SIG-M5 (cell line): ENCODE results near the gene MKS1.

Experiments used
- DNase-seq: peaks from one replicate; lab custom pipeline; 2025; lab: John Stamatoyannopoulos, UW

Gene MKS1

DNA sequence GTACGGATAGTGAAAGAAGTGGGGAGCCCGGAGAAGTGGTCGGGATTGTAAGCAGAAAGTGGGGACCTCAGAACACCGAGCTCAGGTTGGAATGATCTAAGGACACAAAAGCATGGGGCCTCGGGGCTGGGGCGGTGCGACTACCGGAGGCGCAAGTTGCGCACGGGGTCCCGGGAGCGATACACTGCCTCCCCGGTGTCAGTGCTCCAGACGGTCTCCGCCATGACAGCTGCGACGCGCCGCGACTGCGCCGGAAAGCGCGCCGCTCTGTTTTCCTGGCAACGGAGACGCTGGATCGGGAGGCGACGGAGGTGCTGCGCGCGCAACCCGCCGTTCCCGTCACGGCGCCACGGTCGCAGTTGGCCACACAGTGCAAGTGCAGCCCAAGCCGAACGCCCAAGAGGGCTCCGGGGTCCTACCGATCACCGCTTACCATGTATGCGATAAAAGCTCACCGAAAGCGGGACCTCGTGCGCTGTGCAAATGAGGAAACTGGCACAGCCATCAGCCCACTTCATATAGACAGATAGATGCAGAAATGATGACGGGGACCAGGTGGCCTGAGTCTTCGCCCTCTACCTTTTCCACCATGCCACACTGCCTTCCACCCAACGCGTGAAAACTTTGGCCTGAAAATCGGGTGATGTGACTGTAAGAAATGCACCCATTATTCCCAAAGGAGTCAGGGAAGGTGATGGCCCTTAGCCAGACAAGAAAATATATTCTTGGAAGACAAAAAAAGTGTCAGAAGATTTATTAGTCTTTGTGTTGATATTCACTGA is at the start of gene MKS1:
Gene MKS1, minus strand, starts transcription at position 249 of the 782 bp plus-strand sequence. Its CDS starts 25 bp downstream, at position 224.
- DNase-seq = peak; percentile 71

- no peak for DNase-seq
These were observed 49.3 kb upstream of the MKS1 start for GRCh38 chr17:58268326-58268725.

GRCh38 chr17:58267347-58268324 is 48.6 kb upstream of the MKS1 start:
- no peak for DNase-seq

DNA sequence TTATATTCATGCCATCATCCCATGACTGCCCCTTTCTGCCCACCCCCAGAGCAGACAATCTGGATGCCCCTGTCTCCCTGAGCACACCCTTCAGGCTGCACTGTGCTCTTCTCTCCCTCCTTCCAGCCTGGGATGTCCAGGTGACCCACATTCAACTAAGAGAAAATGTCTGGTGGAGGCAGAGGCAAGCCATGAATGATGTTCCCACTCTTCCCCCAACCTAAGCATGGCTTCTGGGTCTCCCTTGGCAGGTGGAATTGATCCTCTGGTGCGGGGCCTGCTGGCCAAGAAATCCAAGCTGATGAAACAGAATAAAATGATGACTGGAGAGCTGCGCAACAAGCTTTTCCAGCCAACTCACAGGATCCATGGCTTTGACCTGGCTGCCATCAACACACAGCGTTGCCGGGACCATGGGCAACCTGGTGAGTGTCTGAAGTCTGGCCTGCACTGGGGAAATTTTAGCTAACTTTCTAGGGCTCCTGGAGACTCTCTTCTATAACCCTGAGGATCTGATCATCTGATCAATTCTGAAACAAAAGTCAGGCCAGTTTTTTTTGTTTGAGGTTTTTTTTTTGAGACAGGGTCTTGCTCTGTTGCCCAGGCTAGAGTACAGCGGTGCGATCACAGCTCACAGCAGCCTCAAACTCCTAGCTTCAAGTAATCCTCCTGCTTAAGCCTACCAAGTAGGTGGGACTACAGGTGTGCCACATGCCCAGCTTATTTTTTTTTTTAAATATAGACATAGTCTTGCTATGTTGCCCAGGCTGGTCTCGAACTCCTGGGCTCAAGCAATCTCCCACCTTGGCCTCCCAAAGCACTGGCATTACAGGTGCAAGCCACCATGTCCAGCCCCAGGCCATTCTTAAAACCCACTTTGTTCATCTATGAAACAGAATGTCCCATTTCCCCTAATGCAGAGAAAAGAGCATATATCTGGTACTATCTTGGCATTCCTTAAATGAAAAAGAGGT is 47.1 kb upstream of the MKS1 start:
- DNase-seq = no peak

DNA sequence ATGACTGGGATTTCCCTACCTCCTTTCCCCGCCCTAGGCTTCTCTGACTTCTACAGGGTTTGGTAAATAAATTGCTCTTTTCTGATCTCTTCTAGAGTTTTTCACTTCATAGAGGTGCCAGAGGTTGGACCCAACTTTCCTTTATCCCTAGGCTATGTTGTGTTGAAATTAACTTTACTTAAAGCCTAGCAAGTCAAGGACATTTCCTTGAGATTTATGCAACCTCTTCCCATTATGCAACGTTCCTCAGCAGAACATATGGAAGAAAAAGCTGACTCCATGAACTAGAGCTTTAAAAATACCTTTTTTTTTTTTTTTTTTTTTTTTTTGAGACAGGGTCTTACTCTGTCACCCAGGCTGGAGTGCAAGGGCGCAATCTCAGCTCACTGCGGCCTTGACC is 46.2 kb upstream of the MKS1 start:
- no peak for DNase-seq

GRCh38 chr17:58264407-58265103 is 45.5 kb upstream of the MKS1 start:
- no peak for DNase-seq

- no peak for DNase-seq
These were observed 44.7 kb upstream of the MKS1 start for GRCh38 chr17:58263773-58264172.

DNA sequence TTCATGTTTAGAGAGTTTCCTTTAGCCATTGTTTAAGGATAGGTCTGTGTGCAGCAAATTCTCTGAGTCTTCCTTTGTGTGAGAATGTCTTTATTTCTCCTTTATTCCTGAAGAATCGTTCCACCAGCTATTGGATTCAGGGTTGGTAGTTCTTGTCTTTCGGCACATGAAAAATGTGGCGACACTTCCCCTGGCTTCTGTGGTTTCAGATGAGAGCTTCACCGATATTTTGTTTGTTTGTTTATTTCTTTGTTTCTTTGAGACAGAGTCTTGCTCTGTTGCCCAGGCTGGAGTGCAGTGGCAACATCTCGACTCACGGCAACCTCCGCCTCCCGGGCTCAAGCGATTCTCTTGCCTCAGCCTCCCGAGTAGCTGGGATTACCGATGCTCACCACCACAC is 43.1 kb upstream of the MKS1 start:
- no peak for DNase-seq

DNA sequence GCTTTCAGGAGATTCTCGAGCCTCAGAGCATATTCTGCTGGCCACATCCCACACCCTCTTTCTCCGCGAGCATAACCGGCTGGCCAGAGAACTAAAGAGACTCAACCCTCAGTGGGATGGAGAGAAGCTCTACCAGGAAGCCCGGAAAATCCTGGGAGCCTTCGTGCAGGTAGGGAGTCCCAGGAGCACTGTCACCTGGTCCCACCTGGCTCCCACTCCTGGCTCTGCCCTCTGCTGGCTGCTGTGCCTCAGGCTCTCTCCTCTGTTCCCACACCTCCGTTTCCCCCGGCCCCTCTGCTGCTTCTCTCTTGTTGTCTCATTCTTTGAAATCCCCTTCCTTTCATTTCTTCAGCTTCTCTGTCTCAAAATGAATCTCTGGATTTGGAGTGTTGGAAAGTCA is 35.7 kb upstream of the MKS1 start:
- DNase-seq = no peak

DNA sequence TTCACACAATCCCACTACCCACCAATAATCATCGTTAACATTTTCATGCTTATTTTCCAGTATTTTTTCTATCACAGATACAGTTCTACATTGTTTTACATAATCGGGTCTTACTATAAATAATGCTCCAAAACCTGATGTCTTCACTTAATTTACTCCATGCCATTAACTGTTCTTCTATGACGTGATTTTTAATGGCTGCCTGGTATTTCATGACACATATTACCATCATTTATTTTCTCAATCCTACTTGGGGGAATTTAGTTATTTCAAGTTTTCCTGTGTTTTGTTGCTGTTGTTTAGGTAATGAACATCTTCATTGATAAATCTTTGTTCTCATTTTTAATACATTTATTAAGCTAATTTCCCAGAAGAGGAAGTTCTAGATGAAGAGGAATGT is 34.0 kb upstream of the MKS1 start:
- no peak for DNase-seq

GRCh38 chr17:58252141-58252540 is 33.1 kb upstream of the MKS1 start:
- DNase-seq = no peak

DNA sequence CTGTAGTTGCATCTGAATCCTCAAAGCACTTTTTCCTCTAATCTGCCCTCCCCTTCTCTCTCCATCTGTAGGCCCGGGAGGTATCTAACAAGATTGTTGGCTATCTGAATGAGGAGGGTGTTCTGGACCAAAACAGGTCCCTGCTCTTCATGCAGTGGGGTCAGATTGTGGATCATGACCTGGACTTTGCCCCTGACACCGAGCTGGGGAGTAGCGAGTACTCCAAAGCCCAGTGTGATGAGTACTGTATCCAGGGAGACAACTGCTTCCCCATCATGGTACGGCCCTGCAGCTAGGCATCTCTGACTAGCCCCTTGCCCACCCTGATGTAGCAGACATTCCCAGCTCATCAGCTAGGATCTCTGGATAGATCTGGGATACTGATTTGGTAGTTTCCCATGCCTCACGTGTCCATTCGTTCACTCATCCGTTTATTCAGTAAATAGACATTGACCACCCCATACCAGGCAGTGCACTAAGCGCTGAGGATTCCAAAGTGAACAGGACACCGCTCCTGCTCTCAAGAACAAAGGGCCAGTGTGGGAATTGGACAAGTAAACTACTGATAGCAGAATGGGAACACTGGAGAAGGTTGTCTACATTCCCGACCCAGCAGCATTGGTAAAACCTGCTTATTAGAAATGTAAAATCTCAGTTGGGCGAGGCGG is 31.4 kb upstream of the MKS1 start:
- DNase-seq = no peak

DNA sequence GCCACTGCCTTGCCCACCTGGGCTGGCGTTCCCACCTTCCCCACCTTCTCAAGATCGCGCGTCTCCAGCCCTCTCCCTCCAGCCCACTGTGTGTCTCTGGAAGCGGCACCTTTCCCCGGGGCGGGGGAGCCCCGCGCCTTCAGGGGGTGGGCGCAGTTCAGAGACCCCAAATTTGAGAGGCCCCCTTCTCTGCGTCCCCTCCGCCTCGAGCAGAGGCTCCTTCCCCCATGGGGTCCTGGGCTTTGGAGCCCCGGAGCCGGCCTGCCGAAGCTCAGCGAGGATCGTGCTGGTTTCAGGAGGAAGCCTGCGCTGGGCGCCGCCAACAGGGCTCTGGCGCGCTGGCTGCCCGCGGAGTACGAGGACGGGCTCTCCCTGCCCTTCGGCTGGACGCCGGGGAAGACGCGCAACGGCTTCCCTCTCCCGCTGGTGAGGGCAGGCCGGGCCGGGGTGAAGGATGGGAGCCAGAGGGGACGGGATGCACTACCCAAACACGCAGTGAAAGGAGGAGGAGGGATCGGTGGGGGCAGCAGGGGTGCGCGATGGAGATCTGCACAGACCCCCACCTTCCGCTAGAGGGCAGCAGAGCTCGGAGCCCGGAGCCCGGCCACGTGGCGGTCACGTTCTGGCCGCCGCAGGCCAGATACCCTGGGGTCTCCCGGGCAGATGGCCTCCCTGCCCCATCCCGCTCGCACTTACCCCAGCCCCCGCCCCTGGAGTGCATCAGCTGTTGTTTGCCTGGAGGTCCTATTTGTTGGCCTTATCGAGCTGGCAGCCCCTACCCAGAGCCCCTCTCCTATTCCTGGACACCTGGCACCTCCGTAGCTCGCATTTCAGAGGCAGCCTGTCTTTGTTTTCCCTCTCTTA is 30.4 kb upstream of the MKS1 start:
- DNase-seq = no peak

DNA sequence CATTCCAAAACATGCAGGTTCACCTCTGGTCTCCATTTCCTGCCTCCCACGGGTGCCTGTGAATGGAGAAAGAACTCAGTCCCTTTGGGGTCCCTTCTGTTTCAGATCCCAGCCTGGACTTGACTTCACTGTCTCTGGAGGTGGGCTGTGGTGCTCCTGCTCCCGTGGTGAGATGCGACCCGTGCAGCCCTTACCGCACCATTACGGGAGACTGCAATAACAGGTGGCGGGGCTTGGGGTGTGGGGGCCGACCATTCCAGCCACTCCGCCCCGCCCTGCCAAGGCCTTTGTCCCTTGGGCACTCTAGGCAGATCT is 29.9 kb upstream of the MKS1 start:
- DNase-seq = no peak

GRCh38 chr17:58247511-58248363 is 28.7 kb upstream of the MKS1 start:
- DNase-seq = no peak

DNA sequence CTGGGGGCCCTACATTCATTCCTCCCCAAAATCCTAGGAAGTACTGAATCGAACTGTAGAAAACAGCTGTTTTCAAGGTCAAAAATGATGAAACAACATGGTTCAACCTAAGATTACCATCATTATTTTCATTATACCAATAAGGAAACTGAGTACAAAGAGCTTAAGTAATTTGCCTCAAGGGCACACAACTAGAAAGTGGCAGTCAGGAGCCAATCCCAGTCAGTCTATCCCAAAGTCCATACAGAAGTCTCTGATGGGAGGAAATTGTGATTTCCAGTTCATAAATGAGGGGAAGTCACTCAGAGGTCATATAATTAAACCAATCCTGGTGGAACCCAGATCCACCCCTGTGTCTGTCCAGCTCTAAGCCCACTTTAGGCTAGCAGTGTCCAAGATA is 27.7 kb upstream of the MKS1 start:
- DNase-seq = no peak

DNA sequence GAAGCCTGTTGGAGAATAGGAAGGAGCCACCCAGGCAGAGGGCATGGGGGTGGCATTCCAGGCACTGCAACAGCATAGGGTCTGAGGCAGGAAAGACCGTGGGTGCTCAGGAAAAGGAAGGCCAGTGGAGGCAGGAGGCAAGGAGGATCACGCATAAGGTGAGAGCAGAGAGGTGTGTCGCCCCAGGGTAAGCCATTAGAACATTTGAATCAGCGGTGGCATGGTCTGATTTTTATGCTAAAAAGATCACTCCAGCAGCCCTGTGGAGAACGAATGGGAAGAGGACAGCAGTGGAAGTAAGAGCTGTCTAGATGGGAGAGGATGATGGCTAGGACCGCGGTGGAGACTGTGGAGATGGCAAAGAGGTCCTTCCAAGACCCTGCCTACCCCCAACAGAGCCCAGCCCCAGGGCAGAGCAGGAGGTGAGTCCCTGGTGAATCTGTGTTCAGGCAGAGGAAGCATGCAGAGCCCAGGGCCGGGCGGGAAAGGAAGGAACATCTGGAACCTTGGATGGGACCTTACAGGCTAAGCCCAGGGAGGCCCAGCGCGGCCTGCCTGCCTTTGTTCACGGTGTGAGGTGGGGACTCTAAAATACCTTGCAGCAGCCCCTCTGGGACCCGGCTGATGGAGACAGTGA is 27.2 kb upstream of the MKS1 start:
- DNase-seq = no peak

DNA sequence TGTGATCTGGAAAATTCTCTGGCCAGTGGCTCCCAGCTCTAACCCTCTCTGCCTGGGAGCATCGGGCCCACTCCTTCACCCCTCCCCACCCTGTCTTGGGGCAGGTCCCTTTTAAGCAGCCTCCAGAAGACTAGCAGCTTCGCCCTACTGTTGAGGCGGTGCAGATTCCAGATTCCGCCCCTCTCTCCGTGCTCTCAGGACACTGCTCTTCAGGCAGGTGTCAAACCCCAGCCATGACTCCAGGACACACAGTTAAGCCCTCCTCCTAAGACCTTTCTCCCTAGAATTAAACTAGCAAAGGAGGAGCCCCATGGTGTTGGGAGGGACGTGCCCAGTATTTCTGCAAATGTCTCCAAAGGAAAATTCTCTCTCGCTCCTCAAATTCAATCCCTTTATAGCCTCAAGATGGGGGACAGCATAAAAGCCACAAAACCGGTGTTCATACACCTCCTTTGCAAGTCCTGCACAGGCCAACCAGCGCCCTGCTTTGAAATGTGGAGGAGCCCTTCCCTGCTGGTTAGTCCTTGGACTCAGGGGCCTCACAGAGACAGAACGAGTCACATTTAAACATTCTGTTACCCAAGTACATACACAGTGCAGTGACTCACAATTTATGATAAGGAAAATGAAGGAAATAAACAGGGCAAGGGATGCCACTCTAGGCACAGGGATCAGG is 26.5 kb upstream of the MKS1 start:
- no peak for DNase-seq
